GM12878 (cell line): ENCODE data around the gene CHL1.

Experiments
- EP300 ChIP-seq, 2 experiments: fragments of 150-350 bp in 1 of 2; IDR thresholded peaks; 2 replicates each; pipeline ENCODE4 v1.6.1; 2011 to 2012; ENCODE audit warnings: low read depth in 2 of 2, low read length in 2 of 2, borderline replicate concordance in 1 of 2, improper control_type of control experiment in 1 of 2, inconsistent platforms in 1 of 2; ENCODE audit not compliant: control insufficient read depth in 1 of 2
- EZH2 ChIP-seq: IDR thresholded peaks from 2 replicates; pipeline ENCODE4 v1.6.1; 2012; ENCODE audit warnings: low read depth, mild to moderate bottlenecking, control low read depth, inconsistent platforms, low read length, borderline replicate concordance; ENCODE audit not compliant: control insufficient read depth
- MXI1 ChIP-seq: fragments of 150-350 bp; IDR thresholded peaks from 2 replicates; pipeline ENCODE4 v1.6.1; 2011; ENCODE audit warnings: low read depth, mild to moderate bottlenecking, inconsistent platforms, low read length, improper control_type of control experiment
- NFYB ChIP-seq: IDR thresholded peaks from 2 replicates; pipeline ENCODE4 v1.6.1; 2011; ENCODE audit warnings: low read depth, mild to moderate bottlenecking, low read length, improper control_type of control experiment, moderate library complexity; ENCODE audit not compliant: insufficient read depth
- POLR2A ChIP-seq: IDR thresholded peaks from 2 replicates; pipeline ENCODE4 v1.6.1; 2011; ENCODE audit warnings: low read depth, mild to moderate bottlenecking, low read length
- SUZ12 ChIP-seq: fragments of 200-600 bp; sonication (generic); IDR thresholded peaks from one replicate; pipeline ENCODE4 v1.6.1; 2018; ENCODE audit warnings: antibody characterized with exemption, mild to moderate bottlenecking; ENCODE audit not compliant: unreplicated experiment
- TAF1 ChIP-seq: IDR thresholded peaks from 2 replicates; pipeline ENCODE4 v1.6.1; 2011; ENCODE audit warnings: mild to moderate bottlenecking, low read depth, low read length, borderline replicate concordance
- ZBED1 ChIP-seq: IDR thresholded peaks from 2 replicates; pipeline ENCODE4 v1.6.1; 2016; ENCODE audit warnings: borderline replicate concordance
- TF ChIP-seq, protein P1 (sequence below): fragments of 450-650 bp; IDR thresholded peaks from 2 replicates; pipeline ENCODE4 v1.6.1; 2017; ENCODE audit warnings: mild to moderate bottlenecking, low read depth, inconsistent platforms; ENCODE audit not compliant: poor library complexity, severe bottlenecking
- TF ChIP-seq, protein P2 (sequence below): IDR thresholded peaks from 2 replicates; pipeline ENCODE4 v1.6.1; 2012; ENCODE audit warnings: low read length, inconsistent platforms
- TF ChIP-seq, protein P3 (sequence below), 3 experiments: IDR thresholded peaks in 2 of 3; conservative IDR thresholded peaks in 1 of 3; 2 replicates each; pipeline ENCODE4 v1.5.1; 2011; ENCODE audit warnings: low read depth in 3 of 3, low read length in 3 of 3, mild to moderate bottlenecking in 3 of 3, control low read depth in 2 of 3, moderate library complexity in 2 of 3, inconsistent platforms in 1 of 3, mixed read lengths in 1 of 3; ENCODE audit not compliant: control insufficient read depth in 2 of 3, insufficient read depth in 1 of 3; ENCODE audit errors: extremely low read depth in 1 of 3
- TF ChIP-seq, protein P4 (sequence below): IDR thresholded peaks from 2 replicates; pipeline ENCODE4 v1.6.1; 2011; ENCODE audit warnings: low read depth, low read length, improper control_type of control experiment, borderline replicate concordance

DNA sequence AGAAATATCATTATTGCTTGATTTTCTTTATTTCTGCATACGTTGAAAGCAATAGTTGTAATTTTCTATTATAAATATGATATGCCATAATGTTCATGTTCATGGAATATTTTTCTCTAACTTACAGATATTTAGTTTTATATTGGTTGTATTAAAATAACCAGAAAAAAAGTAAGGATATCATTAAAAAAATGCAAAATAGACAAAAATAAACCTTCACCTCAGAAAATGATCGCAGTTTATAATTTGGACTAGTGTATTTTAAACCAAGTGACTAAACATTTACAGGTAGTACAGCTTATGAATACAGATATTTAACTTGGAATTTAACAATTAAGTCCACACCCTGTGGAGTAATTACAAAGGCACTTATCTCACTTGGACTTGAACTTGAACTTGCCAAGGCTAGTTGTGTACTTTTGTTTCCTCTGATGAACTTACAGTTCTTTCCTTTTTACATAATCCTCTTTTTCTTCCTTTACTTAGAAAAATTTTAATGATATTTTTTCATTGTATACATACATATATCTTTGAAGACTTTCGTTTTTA, 156.7 kb downstream of the CHL1 start:
- TF ChIP-seq ZBED1 = no peak
- TF ChIP-seq NFYB = no peak
- no peak for TF ChIP-seq SUZ12
- TF ChIP-seq, protein P1, sequence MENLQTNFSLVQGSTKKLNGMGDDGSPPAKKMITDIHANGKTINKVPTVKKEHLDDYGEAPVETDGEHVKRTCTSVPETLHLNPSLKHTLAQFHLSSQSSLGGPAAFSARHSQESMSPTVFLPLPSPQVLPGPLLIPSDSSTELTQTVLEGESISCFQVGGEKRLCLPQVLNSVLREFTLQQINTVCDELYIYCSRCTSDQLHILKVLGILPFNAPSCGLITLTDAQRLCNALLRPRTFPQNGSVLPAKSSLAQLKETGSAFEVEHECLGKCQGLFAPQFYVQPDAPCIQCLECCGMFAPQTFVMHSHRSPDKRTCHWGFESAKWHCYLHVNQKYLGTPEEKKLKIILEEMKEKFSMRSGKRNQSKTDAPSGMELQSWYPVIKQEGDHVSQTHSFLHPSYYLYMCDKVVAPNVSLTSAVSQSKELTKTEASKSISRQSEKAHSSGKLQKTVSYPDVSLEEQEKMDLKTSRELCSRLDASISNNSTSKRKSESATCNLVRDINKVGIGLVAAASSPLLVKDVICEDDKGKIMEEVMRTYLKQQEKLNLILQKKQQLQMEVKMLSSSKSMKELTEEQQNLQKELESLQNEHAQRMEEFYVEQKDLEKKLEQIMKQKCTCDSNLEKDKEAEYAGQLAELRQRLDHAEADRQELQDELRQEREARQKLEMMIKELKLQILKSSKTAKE = no peak
- TF ChIP-seq EP300 (IDR thresholded peaks at IDR 0.05; ENCODE audit: borderline replicate concordance in 1 of 2, control insufficient read depth in 1 of 2, low read depth in 2 of 2, low read length in 2 of 2) = no peak
- no peak for TF ChIP-seq POLR2A
- TF ChIP-seq TAF1 = no peak
- TF ChIP-seq, protein P2, sequence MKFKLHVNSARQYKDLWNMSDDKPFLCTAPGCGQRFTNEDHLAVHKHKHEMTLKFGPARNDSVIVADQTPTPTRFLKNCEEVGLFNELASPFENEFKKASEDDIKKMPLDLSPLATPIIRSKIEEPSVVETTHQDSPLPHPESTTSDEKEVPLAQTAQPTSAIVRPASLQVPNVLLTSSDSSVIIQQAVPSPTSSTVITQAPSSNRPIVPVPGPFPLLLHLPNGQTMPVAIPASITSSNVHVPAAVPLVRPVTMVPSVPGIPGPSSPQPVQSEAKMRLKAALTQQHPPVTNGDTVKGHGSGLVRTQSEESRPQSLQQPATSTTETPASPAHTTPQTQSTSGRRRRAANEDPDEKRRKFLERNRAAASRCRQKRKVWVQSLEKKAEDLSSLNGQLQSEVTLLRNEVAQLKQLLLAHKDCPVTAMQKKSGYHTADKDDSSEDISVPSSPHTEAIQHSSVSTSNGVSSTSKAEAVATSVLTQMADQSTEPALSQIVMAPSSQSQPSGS = no peak
- TF ChIP-seq, protein P3, sequence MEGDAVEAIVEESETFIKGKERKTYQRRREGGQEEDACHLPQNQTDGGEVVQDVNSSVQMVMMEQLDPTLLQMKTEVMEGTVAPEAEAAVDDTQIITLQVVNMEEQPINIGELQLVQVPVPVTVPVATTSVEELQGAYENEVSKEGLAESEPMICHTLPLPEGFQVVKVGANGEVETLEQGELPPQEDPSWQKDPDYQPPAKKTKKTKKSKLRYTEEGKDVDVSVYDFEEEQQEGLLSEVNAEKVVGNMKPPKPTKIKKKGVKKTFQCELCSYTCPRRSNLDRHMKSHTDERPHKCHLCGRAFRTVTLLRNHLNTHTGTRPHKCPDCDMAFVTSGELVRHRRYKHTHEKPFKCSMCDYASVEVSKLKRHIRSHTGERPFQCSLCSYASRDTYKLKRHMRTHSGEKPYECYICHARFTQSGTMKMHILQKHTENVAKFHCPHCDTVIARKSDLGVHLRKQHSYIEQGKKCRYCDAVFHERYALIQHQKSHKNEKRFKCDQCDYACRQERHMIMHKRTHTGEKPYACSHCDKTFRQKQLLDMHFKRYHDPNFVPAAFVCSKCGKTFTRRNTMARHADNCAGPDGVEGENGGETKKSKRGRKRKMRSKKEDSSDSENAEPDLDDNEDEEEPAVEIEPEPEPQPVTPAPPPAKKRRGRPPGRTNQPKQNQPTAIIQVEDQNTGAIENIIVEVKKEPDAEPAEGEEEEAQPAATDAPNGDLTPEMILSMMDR (IDR thresholded peaks at IDR 0.05 in 2 of 3, conservative IDR thresholded peaks at IDR 0.05 in 1 of 3; ENCODE audit: control insufficient read depth in 2 of 3, extremely low read depth in 1 of 3, insufficient read depth in 1 of 3, low read depth in 3 of 3, low read length in 3 of 3) = no peak
- no peak for TF ChIP-seq MXI1
- no peak for TF ChIP-seq EZH2
- TF ChIP-seq, protein P4, sequence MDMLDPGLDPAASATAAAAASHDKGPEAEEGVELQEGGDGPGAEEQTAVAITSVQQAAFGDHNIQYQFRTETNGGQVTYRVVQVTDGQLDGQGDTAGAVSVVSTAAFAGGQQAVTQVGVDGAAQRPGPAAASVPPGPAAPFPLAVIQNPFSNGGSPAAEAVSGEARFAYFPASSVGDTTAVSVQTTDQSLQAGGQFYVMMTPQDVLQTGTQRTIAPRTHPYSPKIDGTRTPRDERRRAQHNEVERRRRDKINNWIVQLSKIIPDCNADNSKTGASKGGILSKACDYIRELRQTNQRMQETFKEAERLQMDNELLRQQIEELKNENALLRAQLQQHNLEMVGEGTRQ = no peak
